GM19372 (cell line): ENCODE measurements around the gene POR.

Experiments
- ATAC-seq: cut with Tn5 transposase; IDR thresholded peaks from one replicate; pipeline ENCODE4 v1.9.1; 2021; ENCODE audit warnings: mild to moderate bottlenecking, low read depth, moderate library complexity; ENCODE audit not compliant: unreplicated experiment

The POR gene

GRCh38 chr7:75969704-75970498 lies 54.9 kb downstream of the POR start:
- no peak for ATAC-seq

GRCh38 chr7:75971309-75971960 lies 56.5 kb downstream of the POR start:
- no peak for ATAC-seq

GRCh38 chr7:75971961-75972763 lies 57.2 kb downstream of the POR start:
- ATAC-seq, result no peak

- ATAC-seq, result no peak
These were observed 62.8 kb downstream of the POR start for GRCh38 chr7:75977743-75978142.

GRCh38 chr7:75979759-75980429 lies 64.9 kb downstream of the POR start:
- ATAC-seq, result no peak

- no peak for ATAC-seq
These were observed 65.7 kb downstream of the POR start for GRCh38 chr7:75980430-75981202.

- no peak for ATAC-seq
These were observed 66.2 kb downstream of the POR start for GRCh38 chr7:75981203-75981452.

GRCh38 chr7:75981453-75982305 lies 66.7 kb downstream of the POR start:
- ATAC-seq, result no peak

GRCh38 chr7:75982306-75983064 lies 67.5 kb downstream of the POR start:
- no peak for ATAC-seq

- no peak for ATAC-seq
These were observed 68.6 kb downstream of the POR start for GRCh38 chr7:75983471-75984129.

GRCh38 chr7:75984130-75985008 lies 69.4 kb downstream of the POR start:
- ATAC-seq, result no peak

- no peak for ATAC-seq
These were observed 70.1 kb downstream of the POR start for GRCh38 chr7:75985009-75985517.

- no peak for ATAC-seq
These were observed 70.7 kb downstream of the POR start for GRCh38 chr7:75985518-75986146.

GRCh38 chr7:75986147-75986781 lies 71.3 kb downstream of the POR start:
- ATAC-seq, result no peak

- ATAC-seq, result no peak
These were observed 72.3 kb downstream of the POR start for GRCh38 chr7:75987026-75987804.
